Vagina (tissue), 2 donors: Measurements from ENCODE around the gene CMIP. TPM values are rescaled to one million over a fixed set of nuclear protein-coding genes. Genes with fewer than 3 reads are reported as not detected.

Source experiments
- DNase-seq, 2 donors: peaks; one replicate each; pipeline ENCODE4 v3.0.0-alpha.2; 2017; ENCODE audit errors: extremely low spot score in 2 of 2
- H3K27ac ChIP-seq: fragments of 200-600 bp; sonication (generic); one replicate; pipeline ENCODE4 v1.5.1; 2019
- H3K27me3 ChIP-seq: fragments of 200-600 bp; sonication (generic); one replicate; pipeline ENCODE4 v1.5.1; 2019
- H3K36me3 ChIP-seq, 2 donors: fragments of 200-600 bp; sonication (generic); one replicate each; pipeline ENCODE4 v1.5.1; 2017 to 2019
- H3K4me1 ChIP-seq: fragments of 200-600 bp; sonication (generic); one replicate; pipeline ENCODE4 v1.5.1; 2019
- H3K4me3 ChIP-seq, 2 donors: fragments of 200-600 bp; sonication (generic); 1 replicate in 1 of 2; 2 replicates in 1 of 2; pipeline ENCODE4 v1.5.1; 2016 to 2019
- H3K9me3 ChIP-seq: fragments of 200-600 bp; sonication (generic); one replicate; pipeline ENCODE4 v1.5.1; 2019
- POLR2A ChIP-seq, 2 donors: fragments of 450-650 bp; IDR thresholded peaks; one replicate each; pipeline ENCODE4 v1.6.1; 2017; ENCODE audit warnings: antibody characterized with exemption in 2 of 2, mild to moderate bottlenecking in 2 of 2, moderate library complexity in 2 of 2
- POLR2AphosphoS5 ChIP-seq, 2 donors: sonication (generic); formaldehyde crosslinking; IDR thresholded peaks; one replicate each; pipeline ENCODE4 v1.9.0; 2017; ENCODE audit warnings: antibody characterized with exemption in 2 of 2, mild to moderate bottlenecking in 2 of 2, low read depth in 1 of 2; ENCODE audit not compliant: insufficient read depth in 1 of 2
- intact Hi-C: fragments of 100-400 bp; cut with DNase I; formaldehyde crosslinking; loops from one replicate; pipeline ENCODE4 v1.15.1; 2023
- total RNA-seq: library from RNA; depleted of rRNA; stranded (reverse); fragments of >200 nt; gene quantifications from one replicate; pipeline ENCODE4 v1.2.3, GENCODE V29; 2016
- TF ChIP-seq, protein P1 (sequence below), 3 experiments: fragments of 450-650 bp in 2 of 3; fragments of 200-600 bp in 1 of 3; sonication (generic) in 1 of 3; IDR thresholded peaks; one replicate each; pipeline ENCODE4 v1.5.1; 2017 to 2019; ENCODE audit warnings: antibody characterized with exemption in 3 of 3, mild to moderate bottlenecking in 2 of 3, moderate library complexity in 2 of 3

The CMIP gene
- total RNA-seq, 1 donor from 2014 or later, result 66.3 TPM

DNA sequence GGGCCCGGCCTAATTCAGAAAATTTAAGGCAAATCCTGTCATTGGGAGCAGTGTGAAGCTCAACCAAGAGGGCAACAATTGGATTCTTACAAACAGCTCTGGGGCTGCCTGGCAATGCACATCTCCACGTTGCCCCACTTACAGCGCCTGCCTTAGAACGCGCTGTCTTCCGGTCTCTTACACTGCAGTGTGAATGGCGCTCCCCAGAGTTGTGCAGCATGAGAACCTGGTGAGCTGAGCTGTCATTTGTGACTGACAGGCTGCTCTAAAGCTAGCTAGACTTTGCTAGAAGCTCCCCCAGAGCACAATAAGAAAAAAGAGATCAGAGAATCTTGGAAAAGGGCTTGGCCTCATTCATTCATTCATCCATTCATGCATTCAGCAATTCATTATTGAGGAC lies 270.0 kb downstream of the CMIP start:
- H3K4me1 ChIP-seq, result peaks cover 43% of the 10 kb centered on the region
- TF ChIP-seq, protein P1, sequence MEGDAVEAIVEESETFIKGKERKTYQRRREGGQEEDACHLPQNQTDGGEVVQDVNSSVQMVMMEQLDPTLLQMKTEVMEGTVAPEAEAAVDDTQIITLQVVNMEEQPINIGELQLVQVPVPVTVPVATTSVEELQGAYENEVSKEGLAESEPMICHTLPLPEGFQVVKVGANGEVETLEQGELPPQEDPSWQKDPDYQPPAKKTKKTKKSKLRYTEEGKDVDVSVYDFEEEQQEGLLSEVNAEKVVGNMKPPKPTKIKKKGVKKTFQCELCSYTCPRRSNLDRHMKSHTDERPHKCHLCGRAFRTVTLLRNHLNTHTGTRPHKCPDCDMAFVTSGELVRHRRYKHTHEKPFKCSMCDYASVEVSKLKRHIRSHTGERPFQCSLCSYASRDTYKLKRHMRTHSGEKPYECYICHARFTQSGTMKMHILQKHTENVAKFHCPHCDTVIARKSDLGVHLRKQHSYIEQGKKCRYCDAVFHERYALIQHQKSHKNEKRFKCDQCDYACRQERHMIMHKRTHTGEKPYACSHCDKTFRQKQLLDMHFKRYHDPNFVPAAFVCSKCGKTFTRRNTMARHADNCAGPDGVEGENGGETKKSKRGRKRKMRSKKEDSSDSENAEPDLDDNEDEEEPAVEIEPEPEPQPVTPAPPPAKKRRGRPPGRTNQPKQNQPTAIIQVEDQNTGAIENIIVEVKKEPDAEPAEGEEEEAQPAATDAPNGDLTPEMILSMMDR (IDR thresholded peaks at IDR 0.05), result no peak
- no peak for TF ChIP-seq POLR2AphosphoS5 (IDR thresholded peaks at IDR 0.05; ENCODE audit: insufficient read depth in 1 of 2, low read depth in 1 of 2)
- DNase-seq, result no peak
- no peaks in the 10 kb centered on the region for H3K9me3 ChIP-seq
- no peak overlapping the region for H3K4me3 ChIP-seq
- no peaks in the 10 kb centered on the region for H3K27me3 ChIP-seq
- H3K36me3 ChIP-seq, result peaks cover 0 to 11% of the 10 kb centered on the region in 2 donors
- intact Hi-C loops, result no loop called here
- no peak overlapping the region for H3K27ac ChIP-seq

DNA sequence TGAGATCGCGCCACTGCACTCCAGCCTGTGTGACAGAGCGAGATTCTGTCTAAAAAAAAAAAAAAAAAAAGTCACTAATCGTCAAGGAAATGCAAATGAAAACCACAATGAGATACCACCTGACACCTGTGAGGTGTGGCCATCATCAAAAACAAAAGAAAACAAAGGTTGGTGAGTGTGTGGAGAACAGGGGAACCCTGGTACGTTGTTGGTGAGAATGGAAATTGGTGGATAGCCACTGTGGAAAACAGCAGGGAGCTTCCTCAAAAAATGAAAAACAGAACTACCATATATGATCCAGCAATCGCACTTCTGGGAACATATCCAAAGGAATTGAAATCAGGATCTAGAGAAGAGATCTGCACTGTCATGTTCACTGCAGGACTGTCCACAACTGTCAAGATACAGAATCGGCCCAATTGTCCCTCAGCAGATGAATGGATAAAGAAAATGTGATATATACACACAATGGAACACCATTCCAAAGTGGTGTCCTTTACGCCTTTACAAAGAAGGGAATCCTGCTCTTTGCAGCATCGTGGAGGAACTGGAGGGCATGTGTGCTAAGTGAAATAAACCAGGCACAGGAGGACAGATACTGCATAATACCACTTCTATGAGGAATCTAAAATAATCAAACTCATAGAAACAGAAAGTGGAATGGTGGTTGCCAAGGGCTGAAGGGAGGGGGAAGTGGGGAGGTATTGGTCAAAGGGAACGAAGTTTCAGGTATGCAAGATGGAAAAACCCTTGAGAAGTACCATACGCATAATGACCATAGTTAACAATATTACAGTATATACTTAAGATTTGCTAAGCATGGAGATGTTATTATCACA lies 271.0 kb downstream of the CMIP start:
- intact Hi-C loops, result no loop called here
- no peak overlapping the region for H3K27ac ChIP-seq
- no peak overlapping the region for H3K4me3 ChIP-seq
- H3K9me3 ChIP-seq, result no peaks in the 10 kb centered on the region
- H3K27me3 ChIP-seq, result no peaks in the 10 kb centered on the region
- H3K36me3 ChIP-seq, result peaks cover 0 to under 1% of the 10 kb centered on the region in 2 donors
- TF ChIP-seq POLR2A (IDR thresholded peaks at IDR 0.05) (no peak), POLR2AphosphoS5 (IDR thresholded peaks at IDR 0.05; ENCODE audit: insufficient read depth in 1 of 2, low read depth in 1 of 2) (no peak)
- TF ChIP-seq, protein P1 (IDR thresholded peaks at IDR 0.05), result no peak
- peaks cover 48% of the 10 kb centered on the region for H3K4me1 ChIP-seq
- DNase-seq, result no peak

DNA sequence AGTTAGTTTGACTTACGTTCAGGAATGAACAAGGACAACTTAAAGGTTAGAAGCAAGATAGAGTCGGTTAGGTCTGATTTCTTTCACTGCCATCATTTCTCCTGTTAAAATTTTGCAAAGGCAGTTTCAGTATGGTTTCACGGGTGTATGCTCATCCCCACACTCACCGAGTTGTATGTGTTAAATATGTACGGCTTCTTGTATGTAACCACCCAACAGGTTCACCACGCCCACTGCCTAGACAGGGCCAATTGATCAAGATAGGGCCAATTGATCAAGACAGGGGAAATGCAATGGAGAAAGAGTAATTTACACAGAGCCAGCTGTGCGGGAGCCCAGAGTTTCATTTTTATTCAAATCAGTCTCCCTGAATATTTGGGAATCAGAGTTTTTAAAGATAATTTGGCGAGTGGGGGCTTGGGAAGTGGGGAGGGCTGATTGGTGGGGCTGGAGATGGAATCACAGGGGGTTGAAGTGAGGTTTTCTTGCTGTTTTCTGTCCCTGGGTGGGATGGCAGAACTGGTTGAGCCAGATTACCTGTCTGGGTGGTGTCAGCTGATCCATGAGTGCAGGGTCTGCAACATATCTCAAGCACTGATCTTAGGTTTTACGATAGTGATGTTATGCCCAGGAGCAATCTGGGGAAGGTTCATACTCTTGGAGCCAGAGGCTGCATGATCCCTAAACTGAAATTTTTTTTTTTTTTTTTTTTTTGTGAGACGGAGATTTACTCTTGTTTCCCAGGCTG lies 272.0 kb downstream of the CMIP start:
- TF ChIP-seq POLR2AphosphoS5 (IDR thresholded peaks at IDR 0.05; ENCODE audit: insufficient read depth in 1 of 2, low read depth in 1 of 2), result no peak
- TF ChIP-seq POLR2A (IDR thresholded peaks at IDR 0.05), result no peak
- TF ChIP-seq, protein P1 (IDR thresholded peaks at IDR 0.05), result no peak
- no peak overlapping the region for H3K4me3 ChIP-seq
- no peak overlapping the region for H3K27ac ChIP-seq
- intact Hi-C loops, result no loop called here
- peaks cover 39% of the 10 kb centered on the region for H3K4me1 ChIP-seq
- H3K36me3 ChIP-seq, result no peaks in the 10 kb centered on the region
- H3K9me3 ChIP-seq, result no peaks in the 10 kb centered on the region
- DNase-seq, result no peak
- H3K27me3 ChIP-seq, result no peaks in the 10 kb centered on the region

DNA sequence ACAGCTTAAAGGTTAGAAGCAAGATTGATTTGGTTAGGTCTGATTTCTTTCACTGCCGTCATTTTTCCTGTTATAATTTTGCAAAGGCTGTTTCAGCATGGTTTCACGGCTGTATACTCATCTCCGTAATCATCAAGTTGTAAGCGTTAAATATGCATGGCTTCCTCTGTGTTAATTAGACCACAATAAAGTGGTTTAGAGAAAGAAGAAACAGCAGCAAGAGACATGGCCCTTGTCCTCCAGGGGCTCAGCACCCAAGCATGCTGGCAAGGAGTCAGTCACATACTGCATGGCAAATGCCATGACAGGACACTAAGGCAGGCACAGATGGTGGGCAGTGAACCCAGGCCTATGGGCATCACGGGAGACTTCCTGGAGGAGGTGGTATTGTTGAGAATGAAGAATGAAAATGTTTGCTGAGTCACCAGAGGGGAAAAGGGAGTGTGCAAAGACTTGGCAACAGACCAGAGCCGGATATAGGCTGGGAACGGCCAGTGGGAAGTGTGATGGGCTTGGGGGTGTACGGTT lies 273.1 kb downstream of the CMIP start:
- Histone ChIP-seq H3K36me3 (no peaks in the 10 kb centered on the region), H3K27ac (no peak overlapping the region), H3K4me3 (no peak overlapping the region), H3K27me3 (no peaks in the 10 kb centered on the region), H3K4me1 (peaks cover 34% of the 10 kb centered on the region), H3K9me3 (no peaks in the 10 kb centered on the region)
- intact Hi-C loops, result no loop called here
- TF ChIP-seq POLR2AphosphoS5 (IDR thresholded peaks at IDR 0.05; ENCODE audit: insufficient read depth in 1 of 2, low read depth in 1 of 2) (no peak), POLR2A (IDR thresholded peaks at IDR 0.05) (no peak)
- TF ChIP-seq, protein P1 (IDR thresholded peaks at IDR 0.05), result no peak
- no peak for DNase-seq
